ENCODE measurements around the gene YWHAB.

- TF ChIP-seq, protein P1, sequence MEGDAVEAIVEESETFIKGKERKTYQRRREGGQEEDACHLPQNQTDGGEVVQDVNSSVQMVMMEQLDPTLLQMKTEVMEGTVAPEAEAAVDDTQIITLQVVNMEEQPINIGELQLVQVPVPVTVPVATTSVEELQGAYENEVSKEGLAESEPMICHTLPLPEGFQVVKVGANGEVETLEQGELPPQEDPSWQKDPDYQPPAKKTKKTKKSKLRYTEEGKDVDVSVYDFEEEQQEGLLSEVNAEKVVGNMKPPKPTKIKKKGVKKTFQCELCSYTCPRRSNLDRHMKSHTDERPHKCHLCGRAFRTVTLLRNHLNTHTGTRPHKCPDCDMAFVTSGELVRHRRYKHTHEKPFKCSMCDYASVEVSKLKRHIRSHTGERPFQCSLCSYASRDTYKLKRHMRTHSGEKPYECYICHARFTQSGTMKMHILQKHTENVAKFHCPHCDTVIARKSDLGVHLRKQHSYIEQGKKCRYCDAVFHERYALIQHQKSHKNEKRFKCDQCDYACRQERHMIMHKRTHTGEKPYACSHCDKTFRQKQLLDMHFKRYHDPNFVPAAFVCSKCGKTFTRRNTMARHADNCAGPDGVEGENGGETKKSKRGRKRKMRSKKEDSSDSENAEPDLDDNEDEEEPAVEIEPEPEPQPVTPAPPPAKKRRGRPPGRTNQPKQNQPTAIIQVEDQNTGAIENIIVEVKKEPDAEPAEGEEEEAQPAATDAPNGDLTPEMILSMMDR (IDR thresholded peaks at IDR 0.05): no peak
- TF ChIP-seq POLR2A (IDR thresholded peaks at IDR 0.05): no peak
These were observed 70.9 kb downstream of the YWHAB start for GRCh38 chr20:44956410-44956809.
